Measurements from ENCODE around the gene SERTAD3. TPM values are rescaled to one million over a fixed set of nuclear protein-coding genes. Genes with fewer than 3 reads are reported as not detected.

Gene SERTAD3
- total and polyA plus RNA-seq, 2 of the 4 experiments (the other 2 are of a cell fraction), result 20.5 to 23.3 TPM

DNA sequence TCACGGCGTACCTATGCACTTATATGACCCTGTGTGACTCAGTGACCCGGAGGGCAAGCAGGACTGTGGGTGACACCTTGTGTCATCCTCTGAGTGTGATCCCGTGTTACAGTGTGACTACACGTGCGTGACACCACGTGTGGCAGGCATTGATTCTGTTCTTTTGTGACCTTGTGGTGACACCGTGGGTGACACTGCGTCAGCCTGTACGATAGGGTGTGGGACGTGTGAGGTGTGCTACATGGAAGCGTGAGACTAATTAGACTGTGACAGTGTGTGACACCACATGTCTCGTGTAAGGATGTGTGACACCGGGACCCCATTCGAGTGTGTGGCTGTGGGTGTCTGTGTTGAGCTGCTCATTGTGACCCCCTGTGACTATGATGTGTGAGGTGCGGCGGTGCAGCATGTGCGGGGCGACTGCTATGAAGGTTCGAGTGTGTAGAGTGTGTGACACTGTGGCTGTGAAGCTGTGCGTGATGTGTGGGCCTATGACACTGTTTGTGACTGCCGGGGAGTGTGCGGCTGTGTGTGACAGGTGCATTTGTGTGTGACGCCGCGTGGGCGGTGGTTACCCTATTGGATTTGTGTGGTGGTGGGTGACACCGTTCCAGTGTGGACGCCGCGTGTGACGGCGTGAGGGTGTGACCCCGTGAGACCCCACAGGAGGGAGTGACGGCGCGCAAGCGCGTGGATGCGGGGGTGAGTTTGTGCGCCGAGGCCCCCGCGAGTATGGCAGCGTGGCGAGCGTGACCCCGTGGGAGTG is 22.3 kb upstream of the SERTAD3 start:
- H3K4ac ChIP-seq (ENCODE audit: low read depth, low read length), result peak overlapping the region; percentile 1; the same call in 1 of the 2 replicates
- H3K79me1 ChIP-seq (ENCODE audit: low read depth in 1 of 2, low read length in 2 of 2), result peaks cover 0 to 25% of the 10 kb centered on the region in 2 experiments; a peak in 2 of 4 replicates
- 0 out of 2 replicates have a peak overlapping the region, but pooled peaks have one; percentile 10 for H3K18ac ChIP-seq (ENCODE audit: low read depth, low read length)
- peak overlapping the region; percentile 99 for H2AFZ ChIP-seq (replicated peaks; ENCODE audit: low read length, poor library complexity)
- DNase-seq (no peak), ATAC-seq (ENCODE audit: low read depth) (no peak)
- TF ChIP-seq RCOR1 (IDR thresholded peaks at IDR 0.05; ENCODE audit: insufficient replicate concordance, low read length) (no peak), CEBPB (IDR thresholded peaks at IDR 0.05; ENCODE audit: low read depth, low read length) (no peak), CHD1 (IDR thresholded peaks at IDR 0.05; ENCODE audit: low read depth, low read length) (no peak), RFX5 (IDR thresholded peaks at IDR 0.05; ENCODE audit: low read depth, low read length) (no peak), BHLHE40 (IDR thresholded peaks at IDR 0.05; ENCODE audit: low read depth, low read length) (peak; percentile 61), SMC3 (IDR thresholded peaks at IDR 0.05; ENCODE audit: low read depth, low read length) (no peak)
- TF ChIP-seq, protein P1, sequence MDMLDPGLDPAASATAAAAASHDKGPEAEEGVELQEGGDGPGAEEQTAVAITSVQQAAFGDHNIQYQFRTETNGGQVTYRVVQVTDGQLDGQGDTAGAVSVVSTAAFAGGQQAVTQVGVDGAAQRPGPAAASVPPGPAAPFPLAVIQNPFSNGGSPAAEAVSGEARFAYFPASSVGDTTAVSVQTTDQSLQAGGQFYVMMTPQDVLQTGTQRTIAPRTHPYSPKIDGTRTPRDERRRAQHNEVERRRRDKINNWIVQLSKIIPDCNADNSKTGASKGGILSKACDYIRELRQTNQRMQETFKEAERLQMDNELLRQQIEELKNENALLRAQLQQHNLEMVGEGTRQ (IDR thresholded peaks at IDR 0.05; ENCODE audit: low read depth, low read length), result no peak
- TF ChIP-seq, protein P2, sequence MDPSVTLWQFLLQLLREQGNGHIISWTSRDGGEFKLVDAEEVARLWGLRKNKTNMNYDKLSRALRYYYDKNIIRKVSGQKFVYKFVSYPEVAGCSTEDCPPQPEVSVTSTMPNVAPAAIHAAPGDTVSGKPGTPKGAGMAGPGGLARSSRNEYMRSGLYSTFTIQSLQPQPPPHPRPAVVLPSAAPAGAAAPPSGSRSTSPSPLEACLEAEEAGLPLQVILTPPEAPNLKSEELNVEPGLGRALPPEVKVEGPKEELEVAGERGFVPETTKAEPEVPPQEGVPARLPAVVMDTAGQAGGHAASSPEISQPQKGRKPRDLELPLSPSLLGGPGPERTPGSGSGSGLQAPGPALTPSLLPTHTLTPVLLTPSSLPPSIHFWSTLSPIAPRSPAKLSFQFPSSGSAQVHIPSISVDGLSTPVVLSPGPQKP (IDR thresholded peaks at IDR 0.05; ENCODE audit: borderline replicate concordance, low read depth, low read length), result no peak
- H3K23ac ChIP-seq (ENCODE audit: low read depth, low read length), result 0 out of 2 replicates have a peak overlapping the region, but pooled peaks have one; percentile 14
- H4K91ac ChIP-seq (ENCODE audit: insufficient read depth, low read depth, low read length), result no peak overlapping the region
- peak overlapping the region; percentile 1 for H2AK9ac ChIP-seq (replicated peaks; ENCODE audit: low read depth, low read length, poor library complexity)
- dilution Hi-C loops (cut with HindIII; ENCODE audit: low sequenced_read_pairs, unreplicated experiment), result no loop called here
- no peak overlapping the region for H3K56ac ChIP-seq (ENCODE audit: extremely low read depth, insufficient read depth, low read length)
- H3K9me1 ChIP-seq (ENCODE audit: insufficient read depth, low read length), result peaks cover 11% of the 10 kb centered on the region
- peak overlapping the region; percentile 39 for H3K4me3 ChIP-seq (ENCODE audit: insufficient read depth, low read depth, low read length)
- no peaks in the 10 kb centered on the region for H3K36me3 ChIP-seq (ENCODE audit: control insufficient read depth, insufficient read depth, low read length)
- H3K27me3 ChIP-seq (ENCODE audit: control insufficient read depth, insufficient read depth, low read length), result peaks cover 11% of the 10 kb centered on the region; the same call in 1 of the 2 replicates
- POLR2A ChIA-PET (ENCODE audit: unreplicated experiment), result no interaction called here
- CTCF ChIA-PET, result interaction anchor here (1.1 to 2.8 kb wide), 3 partner anchors 42 to 55 kb away, joined by 3 to 10 read pairs (median 4); no protein-coding TSS in a partner anchor
- peak overlapping the region; percentile 92 for H3K4me2 ChIP-seq (ENCODE audit: low read depth, low read length)
- no peaks in the 10 kb centered on the region for H3K9me3 ChIP-seq (ENCODE audit: control insufficient read depth, insufficient read depth, low read length)
- no peak overlapping the region for H2BK20ac ChIP-seq (ENCODE audit: low read depth, low read length)
- 17% methylated on average over 32 of the region's 48 CpGs; no CpG with 5 or more reads in 1 of the 2 experiments for WGBS, 2 experiments (ENCODE audit: extremely low coverage in 2 of 2, insufficient read length in 1 of 2)
- H3K4me1 ChIP-seq (ENCODE audit: control insufficient read depth, insufficient read depth, low read length), result peaks cover 16% of the 10 kb centered on the region
- H2AK5ac ChIP-seq (ENCODE audit: low read depth, low read length), result peak overlapping the region; percentile 72
- H3K27ac ChIP-seq (ENCODE audit: insufficient read depth, low read length), result no peak overlapping the region
- H2BK120ac ChIP-seq (ENCODE audit: low read depth, low read length), result no peak overlapping the region
- peaks cover 9% of the 10 kb centered on the region; the same call in 1 of the 2 replicates for H4K20me1 ChIP-seq (ENCODE audit: insufficient read depth, low read length)
- in situ Hi-C loops (cut with MboI; ENCODE audit: low sequenced_read_pairs), result no loop called here
- BruUV-seq (replicated peaks), result no TSS peak
- peak overlapping the region in 1 of 2 experiments; percentile 53; a peak in 1 of 4 replicates for H4K8ac ChIP-seq (ENCODE audit: low read depth in 2 of 2, low read length in 2 of 2)
- no peak overlapping the region for H2BK5ac ChIP-seq (ENCODE audit: low read depth, low read length, poor library complexity, severe bottlenecking)
- no peak overlapping the region for H2BK15ac ChIP-seq (ENCODE audit: low read depth, low read length)
- no peak overlapping the region for H3K14ac ChIP-seq (replicated peaks; ENCODE audit: low read depth, low read length)
- intact Hi-C loops (cut with micrococcal nuclease), result loop anchor here (10.0 kb wide), 1 partner anchor 58 kb away; no protein-coding TSS in a partner anchor
- no peak overlapping the region for H4K5ac ChIP-seq (ENCODE audit: low read depth, low read length)
- H3K9ac ChIP-seq (ENCODE audit: low read depth, low read length), result no peak overlapping the region

Data from IMR-90 (cell line).